SK-N-MC (cell line): Measurements from ENCODE around the gene EXOC3L2.

Experiments
- DNase-seq: peaks from one replicate; pipeline ENCODE4 v3.0.0-alpha.2; 2011; ENCODE audit warnings: low read depth, low spot score
- H3K27ac ChIP-seq: fragments of 200-600 bp; sonication (generic); 2 replicates; pipeline ENCODE4 v1.5.1; 2016; ENCODE audit warnings: mixed run types
- H3K36me3 ChIP-seq: fragments of 200-600 bp; sonication (generic); 2 replicates; pipeline ENCODE4 v1.6.1; 2017; ENCODE audit warnings: antibody characterized with exemption, low read length, mixed read lengths; ENCODE audit not compliant: insufficient read depth
- H3K4me3 ChIP-seq: fragments of 200-600 bp; sonication (generic); 2 replicates; pipeline ENCODE4 v1.5.1; 2016
- H3K9ac ChIP-seq: fragments of 200-600 bp; sonication (generic); 2 replicates; pipeline ENCODE4 v1.8.0; 2017; ENCODE audit warnings: mixed run types, mixed read lengths; ENCODE audit not compliant: insufficient read length
- H3K9me3 ChIP-seq: fragments of 200-600 bp; sonication (generic); 2 replicates; pipeline ENCODE4 v1.6.1; 2017; ENCODE audit warnings: low read depth, mild to moderate bottlenecking, antibody characterized with exemption, low read length, moderate library complexity, mixed read lengths
- EZH2 ChIP-seq: fragments of 200-600 bp; sonication (generic); IDR thresholded peaks from one replicate; pipeline ENCODE4 v1.6.1; 2017; ENCODE audit warnings: antibody characterized with exemption
- FOXP2 ChIP-seq: optimal IDR thresholded peaks from 2 replicates; pipeline ENCODE3; 2011; ENCODE audit warnings: mild to moderate bottlenecking, moderate library complexity; ENCODE audit not compliant: insufficient read depth; ENCODE audit errors: extremely low read length, control extremely low read depth
- POLR2AphosphoS5 ChIP-seq: IDR thresholded peaks from 2 replicates; pipeline ENCODE4 v1.6.1; 2012; ENCODE audit warnings: mild to moderate bottlenecking, low read depth, low read length, borderline replicate concordance

Gene EXOC3L2

DNA sequence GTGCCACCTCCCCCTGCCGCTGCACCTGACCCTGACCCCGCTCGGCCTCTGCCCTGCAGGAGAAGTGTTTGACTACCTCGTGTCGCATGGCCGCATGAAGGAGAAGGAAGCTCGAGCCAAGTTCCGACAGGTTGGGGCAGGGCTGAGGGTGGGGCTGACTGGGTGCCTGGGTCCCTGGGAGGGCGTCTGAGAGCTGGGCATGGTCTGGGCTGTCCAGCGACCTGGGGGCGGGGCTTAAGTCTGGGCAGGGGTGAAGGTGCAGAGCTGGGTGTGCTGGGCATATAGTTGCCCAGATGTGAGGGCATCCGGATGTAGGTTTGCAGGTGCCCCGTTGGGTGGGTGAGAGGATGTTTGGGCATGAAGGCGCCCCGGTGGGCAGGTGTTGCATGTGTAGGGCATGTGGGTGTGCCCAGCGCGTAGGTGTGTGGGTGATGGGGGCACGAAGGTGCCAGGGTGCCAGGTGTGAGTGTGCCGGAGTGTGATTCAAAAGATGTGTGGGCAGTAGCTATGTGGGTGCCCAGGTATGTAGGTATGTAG is 19.6 kb upstream of the EXOC3L2 start:
- no peak overlapping the region for H3K27ac ChIP-seq
- no peak overlapping the region for H3K9ac ChIP-seq
- TF ChIP-seq POLR2AphosphoS5: no peak
- no peak for TF ChIP-seq EZH2
- no peaks in the 10 kb centered on the region for H3K36me3 ChIP-seq
- H3K9me3 ChIP-seq: no peaks in the 10 kb centered on the region
- H3K4me3 ChIP-seq: no peak overlapping the region
- DNase-seq: no peak

DNA sequence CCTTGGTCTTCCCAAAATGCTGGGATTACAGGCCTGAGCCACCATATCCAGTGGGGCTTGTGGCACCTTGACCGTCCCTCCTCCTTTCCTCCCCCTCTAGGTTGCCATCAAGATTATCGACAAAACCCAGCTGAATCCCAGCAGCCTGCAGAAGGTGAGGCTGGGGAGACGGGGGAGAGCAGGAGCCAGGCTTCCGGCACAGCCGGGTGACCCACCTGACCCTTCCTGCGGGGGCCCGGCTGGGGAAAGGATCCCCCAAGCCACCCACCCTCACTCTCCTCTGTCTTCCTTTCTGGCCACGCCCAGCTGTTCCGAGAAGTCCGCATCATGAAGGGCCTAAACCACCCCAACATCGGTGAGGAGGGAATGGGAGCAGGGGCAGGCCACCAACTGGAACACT is 17.8 kb upstream of the EXOC3L2 start:
- Histone ChIP-seq H3K9me3 (no peaks in the 10 kb centered on the region), H3K27ac (no peak overlapping the region), H3K36me3 (no peaks in the 10 kb centered on the region), H3K4me3 (no peak overlapping the region), H3K9ac (no peak overlapping the region)
- DNase-seq: no peak
- TF ChIP-seq FOXP2 (no peak), POLR2AphosphoS5 (no peak), EZH2 (no peak)

DNA sequence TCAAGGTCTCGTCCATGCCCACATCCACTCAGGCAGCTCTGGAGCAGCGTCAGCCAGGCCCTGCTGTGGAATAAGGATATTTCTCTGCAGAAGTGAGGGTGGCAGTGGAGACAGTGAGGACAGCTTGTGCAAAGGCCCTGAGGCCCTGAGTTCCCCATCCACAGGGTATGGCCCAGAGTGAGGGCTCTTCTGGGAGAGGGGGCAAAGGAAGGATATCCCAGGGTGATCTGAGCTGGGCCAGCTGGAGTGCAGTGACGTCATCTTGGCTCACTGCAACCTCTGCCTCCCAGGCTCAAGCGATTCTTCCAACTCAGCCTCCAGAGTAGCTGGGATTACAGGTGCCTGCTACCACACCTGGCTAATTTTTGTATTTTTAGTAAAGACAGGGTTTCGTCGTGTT is 17.4 kb upstream of the EXOC3L2 start:
- TF ChIP-seq FOXP2 (no peak), EZH2 (no peak), POLR2AphosphoS5 (no peak)
- Histone ChIP-seq H3K4me3 (no peak overlapping the region), H3K9me3 (no peaks in the 10 kb centered on the region), H3K36me3 (no peaks in the 10 kb centered on the region), H3K9ac (no peak overlapping the region), H3K27ac (no peak overlapping the region)
- DNase-seq: no peak

DNA sequence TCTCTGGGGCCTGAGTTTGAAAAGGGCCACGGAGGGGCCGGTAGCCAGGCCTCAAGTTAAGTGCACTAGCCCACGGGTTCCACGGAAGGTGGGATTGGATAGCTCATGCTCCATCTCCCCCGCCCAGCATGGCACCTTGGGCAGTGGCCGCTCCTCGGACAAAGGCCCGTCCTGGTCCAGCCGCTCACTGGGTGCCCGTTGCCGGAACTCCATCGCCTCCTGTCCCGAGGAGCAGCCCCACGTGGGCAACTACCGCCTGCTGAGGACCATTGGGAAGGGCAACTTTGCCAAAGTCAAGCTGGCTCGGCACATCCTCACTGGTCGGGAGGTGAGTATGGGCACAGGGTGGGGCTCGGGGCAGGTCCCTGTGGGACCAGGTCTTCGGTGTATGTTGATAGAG is 13.7 kb upstream of the EXOC3L2 start:
- Histone ChIP-seq H3K27ac (no peak overlapping the region), H3K9me3 (no peaks in the 10 kb centered on the region), H3K36me3 (no peaks in the 10 kb centered on the region), H3K9ac (no peak overlapping the region), H3K4me3 (no peak overlapping the region)
- TF ChIP-seq EZH2 (no peak), POLR2AphosphoS5 (no peak), FOXP2 (no peak)
- DNase-seq: no peak

DNA sequence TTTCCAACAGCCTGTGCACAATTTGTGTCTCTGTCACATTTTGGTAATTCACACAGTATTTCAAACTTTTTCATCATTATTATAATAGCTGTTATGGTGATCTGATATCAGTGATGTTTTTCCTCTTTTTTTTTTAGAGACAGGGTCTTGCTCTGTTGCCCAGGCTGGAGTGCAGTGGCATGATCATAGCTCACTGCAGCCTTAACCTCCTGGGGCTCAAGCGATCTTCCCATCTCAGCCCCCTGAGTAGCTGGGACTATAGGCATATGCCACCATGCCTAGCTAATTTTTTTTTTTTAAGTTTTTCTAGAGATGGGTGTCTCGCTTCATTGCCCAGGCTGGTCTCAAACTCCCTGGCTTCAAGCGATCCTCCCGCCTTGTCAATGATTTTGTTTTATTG is 11.6 kb upstream of the EXOC3L2 start:
- Histone ChIP-seq H3K4me3 (no peak overlapping the region), H3K27ac (0 out of 2 replicates have a peak overlapping the region, but pooled peaks have one; percentile 31), H3K9me3 (no peaks in the 10 kb centered on the region), H3K36me3 (no peaks in the 10 kb centered on the region), H3K9ac (no peak overlapping the region)
- no peak for TF ChIP-seq FOXP2
- no peak for TF ChIP-seq POLR2AphosphoS5
- TF ChIP-seq EZH2: no peak
- no peak for DNase-seq

DNA sequence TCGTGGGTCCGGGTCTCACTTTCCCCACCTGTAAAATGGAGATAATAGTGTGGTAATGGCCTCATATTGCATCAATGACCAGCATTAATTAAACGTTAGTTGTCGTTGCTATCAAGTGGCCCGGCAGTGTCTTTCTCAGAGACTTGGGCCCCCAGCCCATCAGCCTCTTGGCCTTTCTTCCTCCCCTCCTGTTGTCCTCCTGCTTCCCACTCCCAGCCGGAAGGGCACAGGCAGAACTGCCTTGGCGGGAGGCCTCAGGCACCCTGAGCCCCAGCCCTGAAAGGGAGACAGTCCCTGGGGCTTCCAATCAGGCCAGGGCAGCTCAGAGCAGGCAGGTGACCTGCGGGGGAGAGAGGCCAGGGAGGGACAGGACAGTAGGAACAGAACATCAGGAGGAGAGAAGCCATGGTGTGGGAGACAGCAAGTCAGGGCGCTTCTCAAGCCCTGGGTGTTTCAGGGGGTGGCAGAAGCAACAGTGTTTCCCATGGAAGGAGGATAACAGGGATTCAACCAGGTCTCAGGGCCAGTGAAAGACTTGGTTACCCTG is 10.5 kb upstream of the EXOC3L2 start:
- H3K27ac ChIP-seq: no peak overlapping the region
- no peak overlapping the region for H3K4me3 ChIP-seq
- DNase-seq: no peak

DNA sequence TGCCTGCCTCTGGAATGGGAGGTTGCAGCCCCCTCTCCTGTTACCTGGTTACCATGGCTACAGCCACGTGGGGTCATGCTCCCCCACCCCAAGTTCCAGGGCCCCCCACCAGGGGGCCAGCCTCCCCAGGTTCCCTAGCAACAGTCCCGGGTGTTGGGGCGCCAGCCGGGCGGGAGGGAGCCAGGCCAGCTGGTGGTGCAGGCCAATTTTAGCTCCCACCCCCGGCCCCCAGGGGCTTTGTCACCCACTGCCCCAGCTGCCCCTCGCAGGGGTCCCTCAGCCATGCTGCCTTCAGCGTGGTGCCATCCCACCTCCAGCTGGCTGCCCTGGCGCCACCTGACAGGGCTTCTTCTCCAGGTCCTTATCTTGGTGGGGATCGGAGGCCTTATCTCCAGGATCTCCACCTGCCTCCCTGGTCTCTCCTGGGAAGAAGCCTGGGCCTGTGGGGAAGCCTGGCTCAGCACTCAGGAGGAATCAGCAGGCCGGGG is 8.9 kb upstream of the EXOC3L2 start:
- H3K27ac ChIP-seq: no peak overlapping the region

More for the DNA sequence above, 10.5 kb upstream of the EXOC3L2 start:
- Histone ChIP-seq H3K36me3 (no peaks in the 10 kb centered on the region), H3K9me3 (no peaks in the 10 kb centered on the region), H3K9ac (no peak overlapping the region)
- TF ChIP-seq FOXP2 (no peak), POLR2AphosphoS5 (no peak), EZH2 (no peak)

DNA sequence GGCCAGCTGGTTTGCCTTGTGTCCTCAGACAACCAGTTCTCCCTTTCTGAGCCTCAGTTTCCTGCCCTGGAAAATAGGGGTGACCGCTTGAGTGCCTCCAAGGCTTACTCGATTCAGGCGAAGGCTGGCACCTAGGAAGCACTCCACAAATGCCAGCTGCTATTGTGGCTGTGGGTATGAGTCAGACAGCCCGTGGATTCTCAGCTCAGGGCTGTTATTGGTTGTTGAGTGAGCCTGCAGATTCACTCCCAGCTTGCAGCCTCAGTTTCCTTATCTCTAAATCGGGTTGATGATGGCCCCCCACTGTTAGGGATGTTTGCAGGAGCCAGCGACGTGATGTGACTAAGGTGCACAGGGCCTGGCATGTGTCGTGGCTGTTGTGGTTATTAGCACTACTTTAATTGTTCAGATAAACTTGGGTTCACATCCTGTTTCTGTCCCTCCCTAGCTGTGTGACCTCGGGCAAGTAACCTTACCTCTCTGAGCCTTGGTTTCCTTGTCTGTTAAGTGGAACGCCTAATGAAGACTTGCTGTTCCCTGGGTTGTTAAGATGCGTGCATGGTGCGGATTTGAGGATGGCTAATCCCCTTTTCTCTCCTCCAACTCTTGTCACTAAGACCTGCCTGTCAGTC is 8.3 kb upstream of the EXOC3L2 start:
- Histone ChIP-seq H3K36me3 (no peaks in the 10 kb centered on the region), H3K9ac (no peak overlapping the region), H3K27ac (no peak overlapping the region), H3K4me3 (no peak overlapping the region), H3K9me3 (no peaks in the 10 kb centered on the region)
- DNase-seq: no peak
- no peak for TF ChIP-seq EZH2
- TF ChIP-seq FOXP2: no peak
- no peak for TF ChIP-seq POLR2AphosphoS5

More for the DNA sequence above, 8.9 kb upstream of the EXOC3L2 start:
- DNase-seq: no peak
- Histone ChIP-seq H3K4me3 (no peak overlapping the region), H3K9ac (no peak overlapping the region), H3K9me3 (no peaks in the 10 kb centered on the region), H3K36me3 (no peaks in the 10 kb centered on the region)
- TF ChIP-seq EZH2 (no peak), POLR2AphosphoS5 (no peak), FOXP2 (no peak)
